Measurements from ENCODE around the gene IFI35. TPM values are rescaled to one million over a fixed set of nuclear protein-coding genes. Genes with fewer than 3 reads are reported as not detected.
"Not testable (repeated sequence)": the region's sequence is repeated elsewhere in the genome, so short reads cannot be mapped to it uniquely, and the experiment has no call there.

The IFI35 gene
- 10 to 100 TPM; 66.0 to 68.6 TPM for total RNA-seq

GRCh38 chr17:43006639-43007551, at the start of gene IFI35:
TSS of gene IFI35 (plus strand) at chr17:43006784. CDS start at chr17:43006948, 164 bp downstream.
- Mint-ChIP-seq H3K27me3 (no peaks in the 10 kb centered on the region), H3K9me3 (no peaks in the 10 kb centered on the region), H3K4me1 (ENCODE audit: low read depth) (peaks cover 17% of the 10 kb centered on the region), H3K36me3 (peaks cover 15% of the 10 kb centered on the region), H3K27ac (peak within 1 kb of the TSS; percentile 99), H3K4me3 (peak within 1 kb of the TSS; percentile 100)
- POLR2A ChIA-PET, result interaction anchor here (0.8 to 2.1 kb wide), 4 partner anchors 9 to 361 kb away, joined by 3 to 18 read pairs (median 6); partner anchors contain the start of gene RPL27
- peak; percentile 94 for DNase-seq
- intact Hi-C loops (cut with micrococcal nuclease), result loop anchor here (2.0 kb wide), 1 partner anchor 14 kb away; no protein-coding TSS in a partner anchor
- CTCF ChIA-PET, result interaction anchor here (0.6 to 4.1 kb wide), 7 partner anchors 8 to 917 kb away, joined by 3 to 29 read pairs (median 4); partner anchors contain the start of gene RPL27

- Mint-ChIP-seq H3K36me3 (peaks cover 22% of the 10 kb centered on the region), H3K9me3 (no peaks in the 10 kb centered on the region), H3K4me3 (peak within 1 kb of the TSS; percentile 97), H3K27ac (peak within 1 kb of the TSS; percentile 91), H3K4me1 (ENCODE audit: low read depth) (peaks cover 16% of the 10 kb centered on the region), H3K27me3 (no peaks in the 10 kb centered on the region)
- POLR2A ChIA-PET, result interaction anchor here (0.6 to 2.1 kb wide), 2 partner anchors 34 to 350 kb away, joined by 4 to 8 read pairs; partner anchors contain the start of gene RPL27
- CTCF ChIA-PET, result interaction anchor here (0.6 to 1.2 kb wide), 4 partner anchors 33 to 456 kb away, joined by 3 to 8 read pairs (median 4); partner anchors contain the start of gene RPL27
- intact Hi-C loops (cut with micrococcal nuclease), result loop anchor here (1.0 kb wide), 2 partner anchors 16 to 34 kb away; partner anchors contain the start of genes PTGES3L, RPL27 and RUNDC1
- peak; percentile 96 for DNase-seq
Measured at GRCh38 chr17:42964161-42964932, 42.2 kb upstream of the IFI35 start, which contains the start of gene AARSD1. TSS of gene AARSD1 (minus strand) at chr17:42964454. CDS start at chr17:42964440, 14 bp downstream.

- POLR2A ChIA-PET, result interaction anchor here (0.5 kb wide), 1 partner anchor 389 kb away, joined by 3 read pairs; no protein-coding TSS in a partner anchor
- peaks cover 10% of the 10 kb centered on the region for H3K4me1 Mint-ChIP-seq (ENCODE audit: low read depth)
- peaks cover 5% of the 10 kb centered on the region for H3K36me3 Mint-ChIP-seq
- H3K4me3 Mint-ChIP-seq, result no peak overlapping the region
- CTCF ChIA-PET, result no interaction called here
- no peak for DNase-seq
- intact Hi-C loops (cut with micrococcal nuclease), result no loop called here
- H3K9me3 Mint-ChIP-seq, result no peaks in the 10 kb centered on the region
- no peaks in the 10 kb centered on the region for H3K27me3 Mint-ChIP-seq
- no peak overlapping the region for H3K27ac Mint-ChIP-seq
Measured at GRCh38 chr17:42967925-42968324, 38.7 kb upstream of the IFI35 start.

GRCh38 chr17:42969001-42969581, 37.5 kb upstream of the IFI35 start:
- Mint-ChIP-seq H3K4me1 (ENCODE audit: low read depth) (peaks cover 4% of the 10 kb centered on the region), H3K27me3 (no peaks in the 10 kb centered on the region), H3K9me3 (no peaks in the 10 kb centered on the region), H3K4me3 (no peak overlapping the region), H3K36me3 (peaks cover 5% of the 10 kb centered on the region), H3K27ac (no peak overlapping the region)
- intact Hi-C loops (cut with micrococcal nuclease), result no loop called here
- POLR2A ChIA-PET, result no interaction called here
- DNase-seq, result no peak
- CTCF ChIA-PET, result no interaction called here

DNA sequence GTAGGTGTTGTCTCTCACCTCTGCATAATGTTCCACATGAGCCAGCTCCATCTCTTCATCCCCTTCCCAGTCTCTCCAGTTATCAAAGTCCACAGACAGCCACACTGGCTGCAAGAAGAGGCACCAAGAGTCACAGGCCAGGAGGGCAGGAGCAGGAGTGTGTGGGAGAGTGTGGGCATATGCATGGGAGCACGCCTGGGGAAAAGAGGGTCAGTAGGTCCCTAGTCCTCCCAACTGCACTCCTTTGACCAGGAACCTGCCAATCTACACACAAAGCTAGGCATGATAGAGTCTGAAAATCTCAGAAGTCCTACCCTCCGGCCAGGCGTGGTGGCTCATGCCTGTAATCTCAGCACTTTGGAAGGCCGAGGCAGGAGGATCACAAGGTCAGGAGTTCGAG, 35.0 kb upstream of the IFI35 start:
- no peak overlapping the region for H3K27ac Mint-ChIP-seq
- intact Hi-C loops (cut with micrococcal nuclease), result no loop called here
- H3K27me3 Mint-ChIP-seq, result no peaks in the 10 kb centered on the region
- POLR2A ChIA-PET, result no interaction called here
- no peak overlapping the region for H3K4me3 Mint-ChIP-seq
- CTCF ChIA-PET, result no interaction called here
- no peaks in the 10 kb centered on the region for H3K9me3 Mint-ChIP-seq
- DNase-seq, result no peak
- H3K4me1 Mint-ChIP-seq (ENCODE audit: low read depth), result no peaks in the 10 kb centered on the region
- H3K36me3 Mint-ChIP-seq, result no peaks in the 10 kb centered on the region

DNA sequence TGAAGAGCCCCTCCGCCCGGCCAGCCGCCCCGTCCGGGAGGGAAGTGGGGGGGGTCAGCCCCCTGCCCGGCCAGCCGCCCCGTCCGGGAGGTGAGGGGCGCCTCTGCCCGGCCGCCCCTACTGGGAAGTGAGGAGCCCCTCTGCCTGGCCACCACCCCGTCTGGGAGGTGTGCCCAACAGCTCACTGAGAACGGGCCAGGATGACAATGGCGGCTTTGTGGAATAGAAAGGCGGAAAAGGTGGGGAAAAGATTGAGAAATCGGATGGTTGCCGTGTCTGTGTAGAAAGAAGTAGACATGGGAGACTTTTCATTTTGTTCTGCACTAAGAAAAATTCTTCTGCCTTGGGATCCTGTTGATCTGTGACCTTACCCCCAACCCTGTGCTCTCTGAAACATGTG, 33.3 kb upstream of the IFI35 start:
- H3K9me3 Mint-ChIP-seq; CTCF ChIA-PET; H3K4me3 Mint-ChIP-seq; intact Hi-C loops (cut with micrococcal nuclease); H3K36me3 Mint-ChIP-seq; H3K27me3 Mint-ChIP-seq; DNase-seq; H3K27ac Mint-ChIP-seq; H3K4me1 Mint-ChIP-seq (ENCODE audit: low read depth); POLR2A ChIA-PET: not testable (repeated sequence)

DNA sequence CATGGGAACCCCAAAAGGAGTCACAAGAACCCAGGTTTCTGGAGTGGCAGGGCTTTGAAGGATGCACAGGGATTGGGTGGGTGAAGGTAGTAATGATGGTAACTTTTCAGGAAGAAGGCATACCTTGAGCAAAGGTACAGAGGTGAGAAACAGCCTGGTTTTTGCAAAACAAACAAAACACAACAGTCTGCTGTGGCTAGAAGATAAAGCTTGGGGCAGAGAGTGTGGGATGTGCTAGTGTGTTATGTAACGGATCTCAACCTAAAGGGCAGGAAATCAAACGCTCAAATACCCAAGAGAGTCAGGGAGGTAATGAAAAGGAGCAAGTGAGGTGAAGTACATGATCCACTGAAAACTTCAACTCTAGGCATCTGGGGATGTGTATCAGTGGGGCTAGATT, 31.3 kb upstream of the IFI35 start:
- CTCF ChIA-PET, result no interaction called here
- POLR2A ChIA-PET, result no interaction called here
- H3K4me3 Mint-ChIP-seq, result no peak overlapping the region

GRCh38 chr17:42975701-42976100, 30.9 kb upstream of the IFI35 start:
- POLR2A ChIA-PET; H3K4me3 Mint-ChIP-seq; DNase-seq; H3K9me3 Mint-ChIP-seq; H3K36me3 Mint-ChIP-seq; H3K27ac Mint-ChIP-seq; H3K27me3 Mint-ChIP-seq; intact Hi-C loops (cut with micrococcal nuclease): not testable (repeated sequence)
- CTCF ChIA-PET, result interaction anchor here (0.7 kb wide), 1 partner anchor 212 kb away, joined by 3 read pairs; no protein-coding TSS in a partner anchor
- H3K4me1 Mint-ChIP-seq (ENCODE audit: low read depth), result peaks cover 12% of the 10 kb centered on the region

More for the DNA sequence above, 31.3 kb upstream of the IFI35 start:
- Mint-ChIP-seq H3K27ac (no peak overlapping the region), H3K27me3 (no peaks in the 10 kb centered on the region), H3K9me3 (no peaks in the 10 kb centered on the region), H3K4me1 (ENCODE audit: low read depth) (peaks cover 10% of the 10 kb centered on the region), H3K36me3 (no peaks in the 10 kb centered on the region)
- intact Hi-C loops (cut with micrococcal nuclease), result no loop called here
- no peak for DNase-seq

DNA sequence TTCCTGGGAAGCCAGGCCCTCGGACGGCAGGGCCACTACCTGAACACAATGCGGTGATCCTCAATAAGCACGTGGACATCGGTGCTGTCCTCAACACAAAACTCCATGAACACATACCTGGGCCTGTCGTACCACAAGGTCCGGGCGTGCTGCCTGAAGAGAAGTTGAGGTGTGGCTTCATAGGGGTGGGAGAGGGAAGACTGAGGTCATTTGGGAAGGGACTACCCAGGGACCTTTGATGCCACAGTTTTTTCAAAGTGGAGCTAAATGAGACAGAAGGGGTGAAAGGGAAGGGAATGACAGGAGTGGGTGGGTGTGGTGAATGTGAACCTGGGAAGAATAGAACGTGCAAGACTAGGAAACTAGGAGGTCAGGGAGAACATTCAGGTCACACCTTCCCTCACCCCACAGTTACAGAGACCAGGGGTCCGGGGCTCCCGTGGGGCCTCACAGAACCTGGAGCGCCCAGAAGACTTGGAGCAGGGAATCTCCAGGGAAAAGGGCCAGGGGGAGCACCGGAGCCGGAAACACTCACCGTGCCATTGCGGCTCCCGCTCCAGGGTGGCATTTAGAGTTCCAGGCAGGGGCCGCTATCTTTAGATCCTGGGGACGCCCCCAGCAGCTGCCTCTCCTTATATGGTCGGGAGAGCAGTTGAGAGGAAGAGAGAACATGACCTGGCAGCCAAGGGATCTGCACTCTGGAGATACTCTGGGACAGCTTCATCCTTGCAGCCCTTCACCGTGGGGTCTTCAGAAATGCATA, 26.9 kb upstream of the IFI35 start, which contains the start of gene PTGES3L:
PTGES3L (minus strand) TSS at position 570 of the 763 bp plus-strand sequence; CDS start at position 543, 27 bp downstream.
- POLR2A ChIA-PET, result interaction anchor here (1.7 kb wide), 1 partner anchor 19 kb away, joined by 7 read pairs; the partner anchor contains the start of gene RPL27
- Mint-ChIP-seq H3K36me3 (peaks cover 16% of the 10 kb centered on the region), H3K4me3 (peak within 1 kb of the TSS; percentile 99)

GRCh38 chr17:42980274-42980765, 26.3 kb upstream of the IFI35 start, which contains the start of gene RUNDC1:
TSS of gene RUNDC1 (plus strand) at chr17:42980565. CDS start at chr17:42980577, 12 bp downstream.
- DNase-seq, result peak; percentile 94
- no peaks in the 10 kb centered on the region for H3K27me3 Mint-ChIP-seq
- intact Hi-C loops (cut with micrococcal nuclease), result loop anchor here (1.0 to 5.0 kb wide), 3 partner anchors 16 to 133 kb away; partner anchors contain the start of genes AARSD1 and RPL27
- H3K4me3 Mint-ChIP-seq, result peak within 1 kb of the TSS; percentile 99
- no peaks in the 10 kb centered on the region for H3K9me3 Mint-ChIP-seq
- peaks cover 19% of the 10 kb centered on the region for H3K36me3 Mint-ChIP-seq
- peak within 1 kb of the TSS; percentile 88 for H3K27ac Mint-ChIP-seq
- ChIA-PET POLR2A (interaction anchor here (0.7 to 1.7 kb wide), 2 partner anchors 17 to 18 kb away, joined by 3 to 7 read pairs; partner anchors contain the start of gene RPL27), CTCF (interaction anchor here (1.8 kb wide), 1 partner anchor 18 kb away, joined by 17 read pairs; the partner anchor contains the start of gene RPL27)
- peaks cover 28% of the 10 kb centered on the region for H3K4me1 Mint-ChIP-seq (ENCODE audit: low read depth)

More for the DNA sequence above, 26.9 kb upstream of the IFI35 start, which contains the start of gene PTGES3L:
- Mint-ChIP-seq H3K27me3 (no peaks in the 10 kb centered on the region), H3K4me1 (ENCODE audit: low read depth) (peaks cover 28% of the 10 kb centered on the region), H3K27ac (peak within 1 kb of the TSS; percentile 88), H3K9me3 (no peaks in the 10 kb centered on the region)
- DNase-seq, result peak; percentile 60
- intact Hi-C loops (cut with micrococcal nuclease), result loop anchor here (1.0 to 5.0 kb wide), 3 partner anchors 15 to 132 kb away; partner anchors contain the start of genes AARSD1 and RPL27
- CTCF ChIA-PET, result interaction anchor here (1.8 kb wide), 1 partner anchor 18 kb away, joined by 17 read pairs; the partner anchor contains the start of gene RPL27

Data from activated CD4-positive, alpha-beta memory T cell treated with anti-CD3 and anti-CD28 coated beads for 36 hours (primary cell).